HG02981 (cell line): Measurements from ENCODE around the gene PIK3AP1.
"Not testable (repeated sequence)": the region's sequence is repeated elsewhere in the genome, so short reads cannot be mapped to it uniquely, and the experiment has no call there.

ENCODE experiments used
- ATAC-seq: cut with Tn5 transposase; IDR thresholded peaks from one replicate; pipeline ENCODE4 v1.9.1; 2021; ENCODE audit warnings: mild to moderate bottlenecking, moderate library complexity; ENCODE audit not compliant: unreplicated experiment

Gene PIK3AP1

GRCh38 chr10:96586419-96587263, 133.7 kb downstream of the PIK3AP1 start, which contains the start of gene TM9SF3:
TM9SF3 (minus strand) TSS chr10:96587012; CDS start chr10:96586835, 177 bp downstream.
- ATAC-seq, result peak; percentile 70

DNA sequence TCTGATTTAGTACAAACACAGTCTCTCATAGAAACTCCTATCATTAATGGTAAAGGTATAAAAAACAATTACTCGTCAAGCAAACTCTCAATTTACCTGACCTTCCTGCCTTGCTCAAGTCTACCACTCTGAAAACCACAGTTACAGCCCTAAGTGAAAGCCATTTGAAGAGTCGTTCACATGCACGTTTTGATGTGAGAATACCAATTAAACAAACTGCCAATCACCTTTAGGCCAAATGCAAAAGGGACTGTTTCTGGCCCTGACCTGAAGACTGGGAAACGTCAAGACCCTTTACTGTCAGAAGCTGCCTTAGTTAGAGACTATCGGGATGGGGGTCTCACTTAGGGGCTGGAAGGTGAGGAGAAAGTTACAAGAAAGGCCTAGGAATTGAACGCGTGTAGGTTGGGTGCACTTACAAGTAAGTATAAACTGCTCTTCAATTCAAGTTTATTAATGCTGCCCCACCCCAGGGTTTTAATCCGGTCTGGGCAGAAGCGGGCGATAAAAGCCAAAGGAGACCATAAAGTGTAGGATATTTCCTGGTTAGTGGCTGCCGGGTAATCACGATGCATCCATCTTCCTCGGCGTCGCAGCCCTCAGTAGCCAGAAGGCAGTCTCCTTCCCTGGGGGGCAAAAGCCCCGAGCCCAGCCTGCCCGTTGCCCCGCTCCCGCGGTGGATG, 134.4 kb downstream of the PIK3AP1 start:
- peak; percentile 5 for ATAC-seq

DNA sequence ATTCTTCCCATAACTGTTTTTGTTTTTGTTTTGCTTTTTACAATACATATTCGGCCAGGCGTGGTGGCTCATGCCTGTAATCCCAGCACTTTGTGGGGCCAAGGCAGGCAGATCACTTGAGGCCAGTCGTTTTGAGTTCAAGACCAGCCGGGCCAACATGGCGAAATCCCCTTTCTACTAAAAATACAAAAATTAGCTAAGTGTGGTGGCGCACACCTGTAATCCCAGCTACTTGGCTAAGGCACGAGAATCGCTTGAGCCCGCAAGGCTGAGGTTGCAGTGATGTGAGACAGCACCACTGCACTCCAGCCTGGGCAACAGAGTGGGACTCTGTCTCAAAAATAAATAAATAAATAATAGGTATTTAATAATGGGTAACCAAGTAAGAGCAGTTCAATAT, 135.8 kb downstream of the PIK3AP1 start:
- no peak for ATAC-seq

DNA sequence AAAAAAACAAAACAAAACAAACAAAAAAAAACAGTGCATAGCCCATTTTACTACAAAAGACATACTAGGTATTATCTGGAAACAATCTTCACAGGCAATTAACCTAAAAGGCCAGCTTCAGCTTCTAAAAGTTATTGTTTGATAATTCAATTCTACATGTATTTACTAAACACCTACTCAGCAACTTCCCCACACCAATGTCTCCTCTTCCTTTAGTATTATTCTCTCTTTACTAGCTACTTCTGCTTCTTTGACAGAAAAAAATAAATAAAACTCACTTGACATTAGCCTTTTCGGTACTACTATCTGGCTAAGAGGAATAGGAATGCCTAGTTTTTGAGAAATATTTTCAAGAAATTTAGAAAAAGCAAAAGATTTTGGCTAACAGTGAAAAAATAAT, 136.3 kb downstream of the PIK3AP1 start:
- ATAC-seq, result no peak

- ATAC-seq, result no peak
Observed at GRCh38 chr10:96579133-96579532, 141.2 kb downstream of the PIK3AP1 start.

- no peak for ATAC-seq
Observed at GRCh38 chr10:96578633-96579032, 141.7 kb downstream of the PIK3AP1 start.

DNA sequence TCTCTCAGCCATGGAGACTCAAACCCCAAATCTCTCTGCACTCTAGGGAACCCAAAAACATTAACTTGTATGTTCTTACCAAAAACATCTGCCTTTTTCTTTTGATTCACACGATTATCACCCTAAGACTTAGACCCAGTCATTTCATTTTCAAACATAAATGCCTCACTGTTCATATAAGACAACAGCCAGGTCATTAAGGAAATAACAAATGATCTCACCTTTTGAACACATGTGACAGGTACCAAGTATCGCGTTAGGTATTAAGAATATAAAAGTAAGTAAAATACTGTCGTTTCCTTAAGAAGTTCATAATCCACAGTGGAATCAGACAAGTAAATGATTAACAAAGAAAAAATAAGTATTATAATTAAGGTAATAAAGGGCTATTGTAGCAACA, 142.3 kb downstream of the PIK3AP1 start:
- ATAC-seq, result no peak

GRCh38 chr10:96577069-96577468, 143.2 kb downstream of the PIK3AP1 start:
- no peak for ATAC-seq

DNA sequence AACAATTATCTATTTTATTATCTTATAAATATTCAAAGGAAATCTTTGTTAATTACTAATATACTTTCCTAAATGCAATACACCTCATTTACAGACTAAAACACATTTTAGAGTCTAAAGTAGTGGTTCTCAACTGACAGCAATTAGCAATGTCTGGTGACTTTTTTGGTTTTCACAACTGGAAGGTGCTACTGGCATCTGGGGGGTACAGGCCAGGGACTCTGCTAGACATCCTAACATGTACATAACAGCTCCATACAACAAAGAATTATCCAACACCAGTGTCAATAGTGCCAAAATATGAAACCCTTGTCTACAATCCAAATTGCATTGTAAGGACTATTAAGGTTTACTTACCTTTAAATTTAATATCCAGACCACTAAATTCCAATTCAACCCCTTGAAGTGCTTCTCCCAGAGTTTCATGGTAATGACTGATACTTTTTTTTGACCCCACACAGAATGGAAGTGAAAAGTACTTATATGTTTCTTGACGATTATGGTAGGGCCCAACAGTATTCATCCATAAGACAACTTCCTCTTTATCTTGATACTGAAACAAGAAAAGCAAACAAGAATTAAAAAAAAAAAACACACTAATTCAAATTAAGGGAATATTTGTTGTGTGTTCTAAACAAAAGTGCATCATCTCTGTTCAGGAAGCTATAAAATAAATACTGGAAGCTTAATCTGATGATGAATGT, 143.9 kb downstream of the PIK3AP1 start:
- ATAC-seq, result no peak

DNA sequence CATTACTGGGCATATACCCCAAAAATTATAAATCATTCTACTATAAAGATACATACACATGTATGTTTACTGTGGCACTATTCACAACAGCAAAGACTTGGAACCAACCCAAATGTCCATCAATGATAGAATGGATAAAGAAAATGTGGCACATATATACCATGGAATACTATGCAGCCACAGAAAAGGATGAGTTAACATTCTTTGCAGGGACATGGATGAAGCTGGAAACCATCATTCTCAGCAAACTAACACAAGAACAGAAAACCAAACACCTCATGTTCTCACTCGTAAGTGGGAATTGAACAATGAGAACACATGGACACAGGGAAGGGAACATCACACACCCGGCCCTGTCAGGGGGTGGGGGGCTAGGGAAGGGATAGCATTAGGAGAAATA, 145.8 kb downstream of the PIK3AP1 start:
- ATAC-seq, result not testable (repeated sequence)

DNA sequence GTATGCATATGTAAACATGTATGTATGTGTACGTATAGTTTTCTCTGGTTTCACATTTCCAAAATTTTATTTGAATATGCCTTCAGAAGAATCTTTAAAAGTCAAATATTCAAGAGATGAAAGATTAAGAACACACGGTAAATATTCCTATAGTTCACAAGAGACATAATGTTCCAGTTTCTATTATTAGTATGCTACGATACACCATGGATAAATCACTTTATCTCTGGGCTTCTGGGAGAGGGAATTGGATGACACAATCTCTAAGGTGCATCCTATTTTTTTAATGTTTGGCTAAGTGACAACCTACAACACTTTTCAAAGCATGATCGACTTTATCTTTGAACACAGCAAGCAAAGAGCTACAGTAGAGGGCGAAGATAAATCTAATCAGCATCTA, 147.3 kb downstream of the PIK3AP1 start:
- no peak for ATAC-seq

GRCh38 chr10:96570983-96571964, 149.0 kb downstream of the PIK3AP1 start:
- no peak for ATAC-seq

- ATAC-seq, result no peak
Observed at GRCh38 chr10:96570511-96570910, 149.8 kb downstream of the PIK3AP1 start.

DNA sequence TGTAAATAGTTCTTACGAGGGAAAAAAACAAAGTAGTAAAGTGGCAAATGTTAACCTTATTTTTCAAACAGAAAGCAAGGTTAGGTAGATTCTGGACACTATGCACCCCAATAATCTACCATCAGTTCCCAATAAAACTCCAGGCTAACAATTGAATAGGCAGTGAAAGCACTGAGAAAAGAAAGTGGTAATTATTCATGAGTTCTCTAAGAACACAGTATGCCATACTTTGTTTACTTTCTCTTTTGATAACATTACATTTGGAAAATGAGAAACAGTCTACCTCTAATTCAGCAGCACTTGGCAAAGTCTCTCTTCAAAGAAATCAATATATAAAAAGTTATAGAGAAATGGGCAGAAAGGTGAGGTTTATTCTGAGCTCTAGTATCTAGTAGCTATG, 151.9 kb downstream of the PIK3AP1 start:
- no peak for ATAC-seq

GRCh38 chr10:96565774-96566173, 154.5 kb downstream of the PIK3AP1 start:
- no peak for ATAC-seq

DNA sequence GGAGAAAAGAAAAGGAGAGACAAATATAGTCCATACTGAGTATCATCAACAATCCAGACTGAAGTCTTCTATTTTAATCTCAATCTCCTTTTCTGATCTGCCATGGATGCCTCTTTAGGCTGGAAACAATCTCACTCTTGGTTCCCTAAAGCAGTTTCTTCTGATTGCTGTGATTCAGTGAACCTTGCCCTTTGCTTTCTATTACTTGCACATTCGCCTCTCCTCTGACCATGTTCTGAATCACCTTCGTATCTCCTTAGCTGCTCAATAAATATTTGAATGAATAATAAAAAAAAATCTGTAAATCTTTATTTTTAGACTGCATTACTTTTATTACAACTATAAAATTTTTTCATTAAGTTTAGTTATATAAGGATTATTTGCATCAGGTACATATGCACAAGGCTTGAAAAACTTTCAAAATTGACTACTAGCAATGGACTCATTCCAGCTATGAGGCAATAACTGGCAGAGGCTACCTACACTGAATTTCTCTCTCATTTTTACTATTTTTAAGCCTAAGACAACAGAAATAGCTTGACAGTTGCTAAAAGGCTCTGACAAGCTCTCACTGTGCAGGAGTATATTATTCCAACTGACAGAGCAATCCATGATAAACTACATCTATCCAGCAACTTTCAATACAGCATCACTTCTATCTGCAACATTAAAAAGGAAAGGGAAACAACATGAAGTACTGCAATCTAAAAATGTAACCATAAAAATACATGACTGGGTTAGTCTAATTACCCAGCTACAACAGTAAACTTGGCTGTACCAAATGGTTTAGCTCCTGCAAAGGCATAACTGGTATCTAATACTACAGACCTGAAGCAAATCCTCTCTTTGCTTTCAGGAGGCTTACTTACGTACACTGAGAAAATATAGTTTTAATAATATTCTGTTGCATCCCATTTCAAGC, 159.1 kb downstream of the PIK3AP1 start:
- ATAC-seq, result no peak

- ATAC-seq, result no peak
Observed at GRCh38 chr10:96560489-96560888, 159.8 kb downstream of the PIK3AP1 start.

DNA sequence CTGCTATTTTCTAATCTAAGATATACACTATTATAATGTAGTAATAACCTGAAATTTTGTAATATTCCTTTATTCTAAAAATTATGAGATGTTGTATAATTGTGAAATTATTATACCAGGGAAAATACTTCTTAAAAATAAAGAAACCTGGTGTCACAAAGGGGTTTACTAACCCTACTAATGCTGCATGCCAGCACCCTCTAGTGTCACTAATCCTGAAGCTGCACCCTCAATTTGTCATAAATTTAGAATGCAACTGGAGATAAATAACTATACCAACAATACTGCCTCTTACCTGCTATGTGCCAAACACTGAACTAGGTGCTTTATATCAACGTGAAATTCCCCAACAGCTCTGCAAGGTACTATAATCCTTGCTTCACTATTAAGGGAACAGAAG, 164.3 kb downstream of the PIK3AP1 start:
- ATAC-seq, result no peak

DNA sequence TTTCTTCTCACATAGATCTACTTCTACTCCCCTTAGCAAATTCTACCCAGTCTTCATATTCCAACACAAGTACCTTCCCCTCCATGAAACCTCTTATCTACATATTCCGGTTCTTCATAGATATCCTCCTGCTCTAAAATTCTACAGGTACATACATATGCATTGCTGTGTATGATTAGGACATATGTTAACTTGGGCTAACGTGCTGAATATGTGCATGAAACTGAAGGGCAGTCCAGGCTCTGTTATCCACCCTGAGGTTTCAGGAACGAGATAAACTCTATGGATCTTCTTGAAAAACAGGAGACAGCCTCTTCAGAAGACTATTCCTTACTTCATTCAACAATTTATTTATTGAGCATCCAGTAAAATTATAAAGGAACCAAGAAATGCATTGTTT, 165.0 kb downstream of the PIK3AP1 start:
- no peak for ATAC-seq
